ENCODE measurements around the gene ORMDL3.
"Not testable (repeated sequence)": the region's sequence is repeated elsewhere in the genome, so short reads cannot be mapped to it uniquely, and the experiment has no call there.

The ORMDL3 gene

GRCh38 chr17:39887078-39887477, 40.3 kb downstream of the ORMDL3 start:
- DNase-seq (ENCODE audit: low read depth in 1 of 2, low spot score in 1 of 2): no peak

- DNase-seq (ENCODE audit: low read depth in 1 of 2, low spot score in 1 of 2): not testable (repeated sequence)
These were observed 41.3 kb downstream of the ORMDL3 start for GRCh38 chr17:39886102-39886501.

DNA sequence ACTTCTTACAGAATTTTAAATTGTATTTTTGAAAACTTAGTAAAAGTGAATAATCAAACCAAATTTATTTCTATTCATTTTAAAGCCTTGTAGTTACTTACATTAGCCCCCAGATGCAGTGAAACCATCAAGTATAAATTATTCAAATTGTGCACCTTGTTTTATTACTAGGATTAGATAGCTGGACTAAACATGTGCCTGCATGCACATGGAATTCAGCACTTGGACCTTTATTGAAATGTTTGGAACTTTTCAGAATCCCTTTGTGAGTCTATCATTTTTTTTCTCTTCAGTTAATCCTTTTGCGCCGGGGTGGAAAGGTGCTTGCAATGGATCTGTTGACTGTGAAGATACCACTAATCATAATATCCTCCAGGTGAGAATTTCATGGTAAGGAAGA, 54.6 kb downstream of the ORMDL3 start:
- DNase-seq (ENCODE audit: low read depth in 1 of 2, low spot score in 1 of 2): no peak

- DNase-seq (ENCODE audit: low read depth in 1 of 2, low spot score in 1 of 2): no peak
These were observed 55.6 kb downstream of the ORMDL3 start for GRCh38 chr17:39871801-39872200.
